Neural progenitor cell (in vitro differentiated cells): Measurements from ENCODE around the gene BRD1.

Source experiments
- EZH2 ChIP-seq: fragments of 200-600 bp; sonication (generic); IDR thresholded peaks from 2 replicates; pipeline ENCODE4 v1.6.1; 2017; ENCODE audit warnings: antibody characterized with exemption, mild to moderate bottlenecking, moderate library complexity
- TF ChIP-seq, protein P1 (sequence below): fragments of 200-600 bp; sonication (generic); IDR thresholded peaks from 2 replicates; pipeline ENCODE4 v1.5.1; 2017; ENCODE audit warnings: antibody characterized with exemption, mild to moderate bottlenecking

- TF ChIP-seq, protein P1, sequence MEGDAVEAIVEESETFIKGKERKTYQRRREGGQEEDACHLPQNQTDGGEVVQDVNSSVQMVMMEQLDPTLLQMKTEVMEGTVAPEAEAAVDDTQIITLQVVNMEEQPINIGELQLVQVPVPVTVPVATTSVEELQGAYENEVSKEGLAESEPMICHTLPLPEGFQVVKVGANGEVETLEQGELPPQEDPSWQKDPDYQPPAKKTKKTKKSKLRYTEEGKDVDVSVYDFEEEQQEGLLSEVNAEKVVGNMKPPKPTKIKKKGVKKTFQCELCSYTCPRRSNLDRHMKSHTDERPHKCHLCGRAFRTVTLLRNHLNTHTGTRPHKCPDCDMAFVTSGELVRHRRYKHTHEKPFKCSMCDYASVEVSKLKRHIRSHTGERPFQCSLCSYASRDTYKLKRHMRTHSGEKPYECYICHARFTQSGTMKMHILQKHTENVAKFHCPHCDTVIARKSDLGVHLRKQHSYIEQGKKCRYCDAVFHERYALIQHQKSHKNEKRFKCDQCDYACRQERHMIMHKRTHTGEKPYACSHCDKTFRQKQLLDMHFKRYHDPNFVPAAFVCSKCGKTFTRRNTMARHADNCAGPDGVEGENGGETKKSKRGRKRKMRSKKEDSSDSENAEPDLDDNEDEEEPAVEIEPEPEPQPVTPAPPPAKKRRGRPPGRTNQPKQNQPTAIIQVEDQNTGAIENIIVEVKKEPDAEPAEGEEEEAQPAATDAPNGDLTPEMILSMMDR, result no peak
- no peak for TF ChIP-seq EZH2
These were observed 2.2 kb downstream of the BRD1 start for GRCh38 chr22:49825436-49825835.
